Left forelimb (tissue), 1 donor: Measurements from ENCODE around the gene KIF12.

Experiments
- DNase-seq: peaks from one replicate; pipeline ENCODE4 v3.0.0-alpha.2; 2018; ENCODE audit warnings: low spot score

The KIF12 gene

GRCh38 chr9:114065304-114065703 lies 33.8 kb downstream of the KIF12 start:
- DNase-seq = no peak

GRCh38 chr9:114061830-114062474 lies 37.1 kb downstream of the KIF12 start:
- DNase-seq = no peak

GRCh38 chr9:114061292-114061691 lies 37.8 kb downstream of the KIF12 start:
- DNase-seq = no peak

GRCh38 chr9:114060711-114061110 lies 38.4 kb downstream of the KIF12 start:
- DNase-seq = peak; percentile 44

GRCh38 chr9:114060070-114060469 lies 39.0 kb downstream of the KIF12 start:
- peak; percentile 60 for DNase-seq

- DNase-seq = peak; percentile 68
Observed at GRCh38 chr9:114059047-114059803, 39.9 kb downstream of the KIF12 start.

- peak; percentile 55 for DNase-seq
Observed at GRCh38 chr9:114058688-114059046, 40.4 kb downstream of the KIF12 start.

- DNase-seq = no peak
Observed at GRCh38 chr9:114057161-114057885, 41.8 kb downstream of the KIF12 start.

GRCh38 chr9:114056527-114056926 lies 42.6 kb downstream of the KIF12 start:
- DNase-seq = peak; percentile 36

- DNase-seq = no peak
Observed at GRCh38 chr9:114055894-114056293, 43.2 kb downstream of the KIF12 start.

GRCh38 chr9:114055061-114055460 lies 44.0 kb downstream of the KIF12 start:
- DNase-seq = peak; percentile 61

GRCh38 chr9:114054191-114054690 lies 44.9 kb downstream of the KIF12 start:
- peak; percentile 40 for DNase-seq

GRCh38 chr9:114053246-114054005 lies 45.7 kb downstream of the KIF12 start:
- peak; percentile 53 for DNase-seq

- no peak for DNase-seq
Observed at GRCh38 chr9:114051706-114052105, 47.4 kb downstream of the KIF12 start.

- DNase-seq = peak; percentile 47
Observed at GRCh38 chr9:114051281-114051680, 47.8 kb downstream of the KIF12 start.

GRCh38 chr9:114050646-114051045 lies 48.4 kb downstream of the KIF12 start:
- no peak for DNase-seq

- DNase-seq = peak; percentile 33
Observed at GRCh38 chr9:114050226-114050568, 48.9 kb downstream of the KIF12 start.

- peak; percentile 28 for DNase-seq
Observed at GRCh38 chr9:114049441-114050225, 49.5 kb downstream of the KIF12 start.

GRCh38 chr9:114048533-114049415 lies 50.3 kb downstream of the KIF12 start:
- peak; percentile 53 for DNase-seq

GRCh38 chr9:114047717-114048116 lies 51.4 kb downstream of the KIF12 start:
- no peak for DNase-seq
